ENCODE data around the gene CBFA2T3.
A peak's percentile ranks its signal among the peaks of the same experiment; 100 is the strongest.

The CBFA2T3 gene

GRCh38 chr16:88875703-88876234, 101.2 kb downstream of the CBFA2T3 start:
- no peak for DNase-seq (ENCODE audit: low read depth)

- DNase-seq (ENCODE audit: low read depth), result no peak
These were observed 101.9 kb downstream of the CBFA2T3 start for GRCh38 chr16:88874938-88875599.

- DNase-seq (ENCODE audit: low read depth), result no peak
These were observed 104.2 kb downstream of the CBFA2T3 start for GRCh38 chr16:88872650-88873331.

- no peak for DNase-seq (ENCODE audit: low read depth)
These were observed 105.1 kb downstream of the CBFA2T3 start for GRCh38 chr16:88871730-88872416.

GRCh38 chr16:88871349-88871702, 105.7 kb downstream of the CBFA2T3 start:
- DNase-seq (ENCODE audit: low read depth), result no peak

- no peak for DNase-seq (ENCODE audit: low read depth)
These were observed 106.2 kb downstream of the CBFA2T3 start for GRCh38 chr16:88870608-88871348.

DNA sequence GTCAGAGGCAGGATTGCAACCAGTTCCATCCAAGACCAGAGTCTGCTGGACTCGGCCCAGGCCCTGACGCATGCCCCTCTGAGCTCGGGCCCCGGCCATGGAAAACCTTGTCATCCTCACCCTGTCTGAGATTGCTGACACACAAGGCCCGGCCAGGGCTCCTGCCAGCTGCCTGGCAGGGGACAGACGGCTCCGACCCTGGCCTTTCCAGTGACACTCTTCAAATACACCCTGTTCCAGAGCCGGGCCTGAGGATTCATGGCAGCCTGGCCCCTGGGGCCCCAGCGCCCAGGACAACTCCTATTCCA, 107.4 kb downstream of the CBFA2T3 start:
- no peak for DNase-seq (ENCODE audit: low read depth)

- DNase-seq (ENCODE audit: low read depth), result no peak
These were observed 107.9 kb downstream of the CBFA2T3 start for GRCh38 chr16:88868974-88869672.

DNA sequence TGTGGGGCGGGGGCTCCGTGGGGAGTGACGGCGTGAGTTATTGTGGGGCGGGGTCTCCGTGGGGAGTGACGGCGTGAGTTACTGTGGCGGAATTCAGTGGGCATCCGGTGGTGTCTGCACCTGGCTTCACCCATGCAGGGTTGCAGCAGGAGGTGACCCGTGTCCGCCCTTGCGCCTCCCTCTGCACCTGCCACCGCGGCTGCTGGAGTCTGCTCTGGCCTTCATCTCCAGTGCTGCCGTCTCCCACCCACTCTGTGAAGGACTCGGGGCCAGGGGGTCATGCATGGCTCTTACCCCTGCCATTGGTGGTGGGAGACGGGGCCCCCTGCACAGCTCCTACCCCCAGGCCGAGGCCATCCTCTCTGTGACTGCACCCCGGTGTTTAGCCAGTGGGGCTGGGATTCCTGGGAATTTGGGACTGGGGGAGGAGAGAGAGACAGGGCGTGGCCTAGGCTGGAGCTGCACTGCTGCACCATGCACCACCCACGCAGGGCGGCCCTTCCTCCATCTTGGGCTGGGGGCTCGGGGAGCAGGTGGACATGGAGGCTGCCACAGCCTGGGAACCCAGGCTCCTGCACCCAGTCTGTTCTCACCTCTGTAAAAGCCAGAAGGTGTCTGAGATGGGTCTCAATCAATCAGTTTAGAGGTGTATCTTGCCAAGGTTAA, 109.3 kb downstream of the CBFA2T3 start:
- DNase-seq (ENCODE audit: low read depth), result no peak

DNA sequence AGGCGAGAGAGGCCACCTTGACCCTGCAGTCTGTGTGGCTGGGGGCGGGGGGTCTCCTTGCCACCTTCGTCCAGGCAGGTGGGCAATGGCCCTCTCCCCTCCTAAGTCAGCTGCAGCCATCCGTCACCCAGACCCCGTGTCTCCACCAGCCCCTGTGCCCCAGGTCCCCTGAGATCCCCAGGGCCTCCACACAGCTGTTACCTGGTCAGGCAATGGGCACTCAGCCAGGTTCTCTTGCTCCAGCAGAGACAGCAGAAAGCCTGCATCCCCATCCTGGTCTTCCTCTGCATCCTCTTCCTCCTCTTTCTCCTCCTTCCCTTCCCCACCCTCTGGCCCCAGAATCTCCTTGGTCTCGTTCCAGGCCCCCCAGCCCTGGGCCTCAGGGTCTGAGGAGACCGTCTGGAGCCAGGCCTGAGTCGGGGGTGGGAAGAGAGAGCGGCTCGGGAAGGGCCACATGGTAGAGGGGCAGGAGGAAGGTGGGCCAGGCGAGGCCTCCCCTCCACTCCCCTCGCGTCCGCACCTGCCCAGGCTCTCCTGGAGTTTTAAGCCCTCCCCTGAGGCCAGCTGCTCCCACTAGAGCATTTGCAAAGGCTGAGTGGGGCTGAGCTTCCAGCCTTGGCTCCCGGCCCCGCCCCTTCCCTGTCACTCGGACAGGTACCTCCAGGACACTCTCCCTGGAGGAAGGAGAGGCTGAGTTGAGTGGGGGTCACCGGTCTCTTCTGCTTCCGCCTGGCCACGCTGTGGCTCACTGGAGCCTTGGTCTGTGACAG, 110.7 kb downstream of the CBFA2T3 start, which contains the start of gene PABPN1L:
PABPN1L (minus strand) TSS at position 510 of the 770 bp plus-strand sequence; CDS start at position 456, 54 bp downstream.
- DNase-seq (ENCODE audit: low read depth), result no peak

GRCh38 chr16:88865742-88866141, 111.3 kb downstream of the CBFA2T3 start:
- DNase-seq (ENCODE audit: low read depth), result no peak

DNA sequence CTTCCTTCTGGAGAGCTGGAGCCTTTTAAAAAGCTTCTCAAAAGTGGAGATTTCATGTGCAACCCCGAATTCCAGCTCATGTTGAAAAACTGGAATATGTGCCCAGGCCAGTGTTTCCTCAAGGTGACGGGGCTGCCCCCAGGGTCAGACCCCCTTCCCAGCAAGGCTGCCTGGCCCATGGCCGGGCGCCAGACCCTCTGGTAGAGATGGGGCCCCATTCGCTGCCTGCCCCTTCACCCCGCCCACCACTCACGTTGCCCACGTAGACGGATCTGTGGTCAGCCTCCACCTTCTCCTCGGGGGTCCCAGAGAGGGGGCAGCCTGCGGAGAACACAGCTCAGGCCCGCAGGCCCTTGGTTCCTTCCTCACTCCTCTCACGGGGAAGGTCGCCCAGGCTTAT, 111.7 kb downstream of the CBFA2T3 start:
- DNase-seq (ENCODE audit: low read depth), result no peak

GRCh38 chr16:88864521-88864920, 112.5 kb downstream of the CBFA2T3 start:
- no peak for DNase-seq (ENCODE audit: low read depth)

DNA sequence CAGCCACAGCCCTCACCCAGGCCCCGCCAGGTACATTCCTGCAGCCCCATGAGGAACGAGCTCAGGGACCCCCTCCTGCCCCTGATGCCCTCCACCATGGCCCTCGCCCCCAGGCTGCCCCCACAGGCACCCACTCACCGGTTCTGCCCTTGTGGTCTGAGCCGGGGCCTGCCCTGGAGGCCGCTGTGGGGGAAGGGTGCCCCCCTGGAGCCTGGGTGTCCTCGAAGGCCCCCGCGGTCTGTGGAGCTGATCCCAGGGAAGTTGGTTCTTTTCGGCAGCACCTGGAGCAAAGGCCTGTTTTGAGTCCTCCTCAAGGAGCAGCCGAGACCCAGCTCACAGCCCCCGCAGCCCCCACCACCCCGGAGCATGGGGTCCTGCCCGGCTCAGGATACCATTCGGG, 112.9 kb downstream of the CBFA2T3 start:
- no peak for DNase-seq (ENCODE audit: low read depth)

DNA sequence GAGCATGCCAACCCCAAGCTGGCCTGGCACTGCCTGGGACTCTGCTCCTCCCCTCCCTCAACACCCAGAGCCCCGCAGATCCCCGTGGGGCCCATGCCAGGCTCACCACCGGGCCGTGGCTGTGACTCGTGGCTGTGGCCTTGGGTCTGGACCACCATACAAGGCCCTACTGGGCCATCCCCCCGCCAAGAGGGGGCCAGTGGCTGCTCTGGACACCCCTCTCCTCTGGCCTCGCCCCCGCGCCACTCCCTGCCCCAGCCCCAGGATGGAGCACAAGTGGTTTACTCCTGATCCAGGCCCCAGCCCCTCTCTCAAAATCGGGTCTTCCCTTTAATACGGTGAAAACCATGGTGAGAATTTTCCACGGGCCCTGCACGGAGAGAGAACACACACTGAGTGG, 113.6 kb downstream of the CBFA2T3 start:
- DNase-seq (ENCODE audit: low read depth), result no peak

DNA sequence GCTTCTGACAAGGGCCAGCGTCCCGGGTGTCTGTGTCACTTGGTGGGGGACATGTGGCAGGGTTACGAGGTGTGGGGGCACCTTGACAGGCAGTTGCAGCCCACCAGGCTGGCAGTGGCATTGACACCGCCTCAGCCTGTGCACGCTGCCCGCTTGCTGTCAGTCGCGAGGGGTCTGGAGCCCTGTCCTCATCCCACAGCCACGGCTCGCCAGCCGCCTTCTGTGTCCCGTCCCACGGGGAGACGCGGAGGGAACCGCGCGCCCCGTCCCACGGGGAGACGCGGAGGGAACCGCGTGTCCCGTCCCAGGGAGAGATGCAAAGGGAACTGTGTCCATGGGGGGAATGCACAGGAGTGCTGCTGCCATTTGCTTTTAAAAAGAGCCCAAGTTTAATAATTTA, 114.0 kb downstream of the CBFA2T3 start:
- DNase-seq (ENCODE audit: low read depth), result no peak

- no peak for DNase-seq (ENCODE audit: low read depth)
These were observed 115.6 kb downstream of the CBFA2T3 start for GRCh38 chr16:88861359-88861758.

- DNase-seq (ENCODE audit: low read depth), result no peak
These were observed 117.5 kb downstream of the CBFA2T3 start for GRCh38 chr16:88859381-88860091.

DNA sequence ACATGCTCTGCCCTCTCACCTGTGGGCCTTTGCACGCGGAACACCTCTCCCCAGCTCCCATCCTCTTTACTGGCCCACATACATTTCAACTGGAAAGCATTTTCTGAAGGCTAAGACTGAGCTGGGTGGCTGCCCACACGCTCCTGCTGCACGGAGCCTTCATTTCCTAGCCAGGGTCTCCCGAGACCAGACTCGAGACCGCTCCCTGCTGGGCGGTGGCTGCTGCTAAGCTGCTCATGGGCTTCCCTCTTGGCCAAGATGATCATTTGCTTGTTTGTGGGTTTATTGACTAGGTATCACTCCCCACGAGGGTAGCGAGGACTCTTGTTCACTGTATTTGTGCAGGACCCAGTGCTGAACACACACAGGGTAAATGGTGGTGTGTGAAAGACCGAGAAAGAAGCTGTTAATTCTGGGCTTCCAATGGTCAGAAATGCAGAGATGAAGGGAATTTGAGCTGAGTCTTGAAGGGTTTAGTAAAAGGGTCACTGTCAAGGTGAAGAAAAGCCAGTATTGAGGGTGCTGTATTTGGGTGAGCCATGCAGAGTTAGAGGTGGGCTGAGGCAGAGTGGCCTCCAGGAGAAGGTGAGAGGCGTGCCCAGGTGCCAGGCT, 119.2 kb downstream of the CBFA2T3 start:
- DNase-seq (ENCODE audit: low read depth), result peak; percentile 61
